HepG2 (cell line): ENCODE data around the gene TMEM8B. TPM values are rescaled to one million over a fixed set of nuclear protein-coding genes. Genes with fewer than 3 reads are reported as not detected.

ENCODE experiments used
- ATAC-seq: fragments of 200-7000 bp; cut with Tn5 transposase; 3 replicates; pipeline ENCODE4 v1.9.1; 2020; ENCODE audit warnings: mild to moderate bottlenecking, moderate library complexity
- BruUV-seq: library from RNA; stranded (reverse); fragments of 400-500 nt; replicated peaks from 2 replicates; lab custom pipeline; 2021; lab: Mats Ljungman, UMichigan
- CTCF ChIA-PET: fragments of 300-600 bp; formaldehyde crosslinking; extraction: SDS; loops from one replicate; lab custom pipeline; 2021; ENCODE audit warnings: low total read pairs, inconsistent platforms, low intra/inter-chr PET ratio; lab: Yijun Ruan, JAX
- POLR2A ChIA-PET: fragments of 350-600 bp; sonication (Branson Sonifier 250); formaldehyde crosslinking; loops from one replicate; lab custom pipeline; 2020; ENCODE audit warnings: antibody characterized with exemption, inconsistent platforms; lab: Yijun Ruan, JAX
- DNase-seq: peaks from one replicate; pipeline ENCODE4 v3.0.0-alpha.2; 2015; ENCODE audit warnings: low spot score
- FAIRE-seq: peaks from 3 replicates; lab custom pipeline; 2011; peaks lifted over from hg19 to GRCh38; lab: Jason Lieb, UNC
- H2AFZ ChIP-seq: one replicate; pipeline ENCODE4 v1.6.1; 2011; ENCODE audit warnings: low read length, inconsistent platforms
- H3K27ac ChIP-seq: fragments of 300-600 bp; 3 replicates; pipeline ENCODE4 v1.8.0; 2011; ENCODE audit warnings: mixed run types, mild to moderate bottlenecking, mixed read lengths, low read length, inconsistent platforms; ENCODE audit not compliant: insufficient read depth; ENCODE audit errors: extremely low read length
- H3K27me3 ChIP-seq, 2 experiments: fragments of 200-600 bp in 1 of 2; 2 replicates in 1 of 2; 3 replicates in 1 of 2; pipeline versions ENCODE4 v1.6.0 to v1.8.0; 2011; ENCODE audit warnings: low read length in 2 of 2, mild to moderate bottlenecking in 2 of 2, moderate library complexity in 2 of 2, inconsistent platforms in 1 of 2; ENCODE audit not compliant: insufficient read depth in 2 of 2, control insufficient read depth in 1 of 2
- H3K36me3 ChIP-seq, 2 experiments: fragments of 200-600 bp in 1 of 2; replicated peaks in 1 of 2; 2 replicates in 1 of 2; 3 replicates in 1 of 2; pipeline versions ENCODE4 v1.5.1 to v1.8.0; 2011; ENCODE audit warnings: low read length in 2 of 2, inconsistent platforms in 1 of 2; ENCODE audit not compliant: insufficient read depth in 2 of 2, control insufficient read depth in 1 of 2
- H3K4me1 ChIP-seq: 2 replicates; pipeline ENCODE4 v1.5.1; 2012; ENCODE audit warnings: low read length, inconsistent platforms; ENCODE audit not compliant: insufficient read depth
- H3K4me2 ChIP-seq: 2 replicates; pipeline ENCODE4 v1.6.0; 2011; ENCODE audit warnings: low read depth, low read length, inconsistent platforms
- H3K4me3 ChIP-seq, 3 experiments: fragments of 200-600 bp in 1 of 3; sonication (generic), shearing (Covaris generic) in 1 of 3; replicated peaks in 1 of 3; 2 replicates each; pipeline ENCODE4 v1.5.1; 2011 to 2016; ENCODE audit warnings: low read length in 3 of 3, inconsistent platforms in 2 of 3, low read depth in 2 of 3, mild to moderate bottlenecking in 2 of 3, control low read depth in 1 of 3, mixed read lengths in 1 of 3; ENCODE audit not compliant: insufficient read depth in 1 of 3
- H3K79me2 ChIP-seq: one replicate; pipeline ENCODE4 v1.6.1; 2011; ENCODE audit warnings: low read length, inconsistent platforms; ENCODE audit not compliant: insufficient read depth
- H3K9ac ChIP-seq: 2 replicates; pipeline ENCODE4 v1.6.0; 2011; ENCODE audit warnings: mild to moderate bottlenecking, low read depth, low read length, inconsistent platforms; ENCODE audit not compliant: insufficient read depth
- H3K9me3 ChIP-seq: 2 replicates; pipeline ENCODE4 v1.5.1; 2012; ENCODE audit warnings: mild to moderate bottlenecking, low read length
- H4K20me1 ChIP-seq: 2 replicates; pipeline ENCODE4 v1.6.0; 2011; ENCODE audit warnings: inconsistent platforms, mild to moderate bottlenecking, low read length, moderate library complexity; ENCODE audit not compliant: insufficient read depth
- BRF2 ChIP-seq: sonication (generic); formaldehyde crosslinking; IDR thresholded peaks from 2 replicates; pipeline ENCODE4 v1.8.1; 2022; ENCODE audit warnings: mild to moderate bottlenecking, missing genetic modification reagents
- DRAP1 ChIP-seq: IDR thresholded peaks from 2 replicates; pipeline ENCODE4 v1.6.1; 2016; ENCODE audit warnings: missing genetic modification reagents, missing compliant biosample characterization
- FOXP4 ChIP-seq: sonication (generic); formaldehyde crosslinking; IDR thresholded peaks from 2 replicates; pipeline ENCODE4 v1.4.0; 2020; ENCODE audit warnings: missing genetic modification reagents
- HNF4A ChIP-seq: sonication (generic); formaldehyde crosslinking; IDR thresholded peaks from 2 replicates; pipeline ENCODE4 v1.4.0; 2020; ENCODE audit warnings: missing genetic modification reagents
- NR2F1 ChIP-seq, 2 experiments: fragments of 450-650 bp in 1 of 2; formaldehyde crosslinking in 1 of 2; IDR thresholded peaks; 2 replicates each; pipeline versions ENCODE4 v1.5.0 to v1.6.1; 2016 to 2020; ENCODE audit warnings: mild to moderate bottlenecking in 1 of 2, missing compliant biosample characterization in 1 of 2, missing genetic modification reagents in 1 of 2, moderate library complexity in 1 of 2
- PHF5A ChIP-seq: IDR thresholded peaks from one replicate; pipeline ENCODE4 v1.6.1; 2018; ENCODE audit warnings: low read depth, missing genetic modification reagents; ENCODE audit not compliant: unreplicated experiment
- RFXANK ChIP-seq: IDR thresholded peaks from 2 replicates; pipeline ENCODE4 v1.6.1; 2016
- SKI ChIP-seq: fragments of 450-650 bp; IDR thresholded peaks from one replicate; pipeline ENCODE4 v1.6.1; 2018; ENCODE audit warnings: mild to moderate bottlenecking; ENCODE audit not compliant: partially characterized antibody
- ZBTB43 ChIP-seq: sonication (generic); formaldehyde crosslinking; conservative IDR thresholded peaks from 2 replicates; pipeline ENCODE4 v1.4.0; 2020; ENCODE audit warnings: missing genetic modification reagents
- ZNF317 ChIP-seq: sonication (generic); formaldehyde crosslinking; IDR thresholded peaks from 2 replicates; pipeline ENCODE4 v1.5.0; 2020; ENCODE audit warnings: mild to moderate bottlenecking, missing genetic modification reagents
- ZNF503 ChIP-seq: sonication (generic); formaldehyde crosslinking; IDR thresholded peaks from 2 replicates; pipeline ENCODE4 v1.4.0; 2020; ENCODE audit warnings: missing genetic modification reagents
- ZNF513 ChIP-seq: sonication (generic); formaldehyde crosslinking; conservative IDR thresholded peaks from 2 replicates; pipeline ENCODE4 v1.5.0; 2020; ENCODE audit warnings: missing genetic modification reagents
- WGBS: methylation state at CpG from one replicate; pipeline ENCODE4 v1.1.6; 2017; ENCODE audit warnings: low lambda C conversion rate; 5-methylcytosine and 5-hydroxymethylcytosine counted together
- in situ Hi-C: cut with HindIII; loops from 2 replicates; pipeline ENCODE4 v1.10.0; 2017; ENCODE audit warnings: low pct_unique_long_range_greater_than_20kb; ENCODE audit not compliant: extremely low pct_ligation_motif_present
- intact Hi-C: fragments of 100-400 bp; cut with micrococcal nuclease; formaldehyde crosslinking; loops from one replicate; pipeline ENCODE4 v1.10.0; 2022; ENCODE audit not compliant: unreplicated experiment
- polyA plus RNA-seq, 8 experiments: library from polyadenylated mRNA; depleted of rRNA in 3 of 8; stranded (reverse) in 7 of 8; unstranded in 1 of 8; fragments of >200 nt; fragmentation: Illumina TruSeq in 4 of 8; extraction: Trizol in 4 of 8; gene quantifications; 2 replicates each; pipeline versions ENCODE4 v1.2.1 to v1.2.3, GENCODE V29; 2011 to 2016; ENCODE audit warnings: low read depth in 4 of 8, missing spikeins in 1 of 8, mixed read lengths in 1 of 8; ENCODE audit not compliant: insufficient read depth in 1 of 8
- total RNA-seq, 5 experiments: library from RNA; depleted of rRNA; stranded (reverse); fragments of >200 nt; fragmentation: Illumina TruSeq; extraction: Trizol; gene quantifications; 2 replicates each; pipeline ENCODE4 v1.2.3, GENCODE V29; 2016; ENCODE audit warnings: low read depth in 1 of 5

The TMEM8B gene
- total and polyA plus RNA-seq, 2 of the 13 experiments (the other 11 are each of a cell fraction or from before 2014, with no cell fraction given): 2.1 to 2.7 TPM

GRCh38 chr9:35810122-35810521, 18.9 kb upstream of the TMEM8B start:
- FAIRE-seq: no peak
- ChIA-PET POLR2A (no interaction called here), CTCF (no interaction called here)
- no peaks in the 10 kb centered on the region for H4K20me1 ChIP-seq
- no peaks in the 10 kb centered on the region for H3K9me3 ChIP-seq
- no peak overlapping the region for H3K27ac ChIP-seq
- no peaks in the 10 kb centered on the region for H3K79me2 ChIP-seq
- H3K9ac ChIP-seq: no peak overlapping the region
- H2AFZ ChIP-seq: no peak overlapping the region
- BruUV-seq: no TSS peak
- peaks cover 29% of the 10 kb centered on the region for H3K4me1 ChIP-seq
- no peak overlapping the region for H3K4me2 ChIP-seq
- intact Hi-C loops: no loop called here
- 92% methylated on average over 6 of the region's 7 CpGs for WGBS
- in situ Hi-C loops: no loop called here
- TF ChIP-seq SKI: no peak
- no peak for TF ChIP-seq ZNF317 (CRISPR knock-in tag)
- TF ChIP-seq FOXP4 (CRISPR knock-in tag): no peak
- TF ChIP-seq ZNF503: no peak
- no peak for TF ChIP-seq HNF4A (CRISPR knock-in tag)
- no peak for TF ChIP-seq NR2F1 (CRISPR knock-in tag; IDR thresholded peaks at IDR 0.05)
- no peak for TF ChIP-seq PHF5A (CRISPR knock-in tag)
- no peak for TF ChIP-seq RFXANK (CRISPR knock-in tag)
- no peak for TF ChIP-seq ZNF513
- TF ChIP-seq ZBTB43 (CRISPR knock-in tag): no peak
- no peak for TF ChIP-seq DRAP1 (CRISPR knock-in tag)
- no peak for TF ChIP-seq BRF2 (CRISPR knock-in tag)
- H3K27me3 ChIP-seq: no peaks in the 10 kb centered on the region
- H3K4me3 ChIP-seq: no peak overlapping the region
- H3K36me3 ChIP-seq: peaks cover 4% of the 10 kb centered on the region in 2 experiments; a peak in 3 of 5 replicates
- no peak for DNase-seq
- ATAC-seq: no peak
